Astrocyte of the spinal cord (primary cell): ENCODE measurements around the gene IL2RA.
"Not testable (repeated sequence)": the region's sequence is repeated elsewhere in the genome, so short reads cannot be mapped to it uniquely, and the experiment has no call there.

ENCODE experiments used
- DNase-seq: peaks from one replicate; pipeline ENCODE4 v3.0.0; 2011; ENCODE audit warnings: low read depth, low spot score
- H3K4me3 ChIP-seq: 2 replicates; pipeline ENCODE4 v1.5.1; 2011; ENCODE audit warnings: low read depth, mild to moderate bottlenecking, low read length, moderate library complexity
- in situ Hi-C: cut with HindIII; loops from 2 replicates; pipeline ENCODE4 v1.10.0; 2017; ENCODE audit warnings: low sequenced_read_pairs
- TF ChIP-seq, protein P1 (sequence below): IDR thresholded peaks from 2 replicates; pipeline ENCODE4 v1.5.1; 2012; ENCODE audit warnings: low read depth, mild to moderate bottlenecking, low read length, inconsistent platforms

The IL2RA gene

DNA sequence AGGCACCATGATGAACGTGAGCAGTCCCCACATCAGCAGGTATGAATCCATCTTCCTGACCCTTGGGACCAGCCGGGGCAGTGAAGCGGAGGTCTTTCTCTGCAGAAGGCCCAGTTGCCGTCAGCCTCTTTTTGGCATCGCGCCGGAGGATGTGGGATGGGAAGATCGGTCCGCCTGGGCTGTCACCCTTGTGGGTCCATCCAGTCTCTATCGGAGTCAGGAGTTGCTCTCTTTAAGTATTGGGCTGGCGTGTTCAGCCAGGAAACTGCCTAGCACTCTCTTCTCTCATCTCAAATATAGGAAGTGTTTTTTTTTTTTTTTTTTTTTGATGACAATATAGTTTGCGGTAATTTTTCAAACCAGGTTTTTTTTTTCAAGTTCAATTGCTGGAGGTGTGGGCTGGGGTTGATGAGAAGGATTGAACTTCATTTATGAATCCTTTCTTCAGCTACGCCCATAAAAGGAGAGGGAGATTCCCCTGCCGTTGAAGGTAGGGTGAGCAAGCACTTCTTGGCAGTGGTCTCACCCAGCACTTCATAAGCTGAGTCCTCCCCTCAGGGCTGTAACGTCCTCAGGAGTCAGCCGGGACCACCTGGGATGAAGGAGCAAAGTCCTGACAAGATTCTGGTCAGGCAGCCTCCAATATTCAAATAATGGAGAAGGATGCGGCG, at the start of gene IL2RA:
Gene IL2RA, minus strand, starts transcription at position 267 of the 671 bp plus-strand sequence. Its CDS starts 216 bp downstream, at position 51.
- TF ChIP-seq, protein P1, sequence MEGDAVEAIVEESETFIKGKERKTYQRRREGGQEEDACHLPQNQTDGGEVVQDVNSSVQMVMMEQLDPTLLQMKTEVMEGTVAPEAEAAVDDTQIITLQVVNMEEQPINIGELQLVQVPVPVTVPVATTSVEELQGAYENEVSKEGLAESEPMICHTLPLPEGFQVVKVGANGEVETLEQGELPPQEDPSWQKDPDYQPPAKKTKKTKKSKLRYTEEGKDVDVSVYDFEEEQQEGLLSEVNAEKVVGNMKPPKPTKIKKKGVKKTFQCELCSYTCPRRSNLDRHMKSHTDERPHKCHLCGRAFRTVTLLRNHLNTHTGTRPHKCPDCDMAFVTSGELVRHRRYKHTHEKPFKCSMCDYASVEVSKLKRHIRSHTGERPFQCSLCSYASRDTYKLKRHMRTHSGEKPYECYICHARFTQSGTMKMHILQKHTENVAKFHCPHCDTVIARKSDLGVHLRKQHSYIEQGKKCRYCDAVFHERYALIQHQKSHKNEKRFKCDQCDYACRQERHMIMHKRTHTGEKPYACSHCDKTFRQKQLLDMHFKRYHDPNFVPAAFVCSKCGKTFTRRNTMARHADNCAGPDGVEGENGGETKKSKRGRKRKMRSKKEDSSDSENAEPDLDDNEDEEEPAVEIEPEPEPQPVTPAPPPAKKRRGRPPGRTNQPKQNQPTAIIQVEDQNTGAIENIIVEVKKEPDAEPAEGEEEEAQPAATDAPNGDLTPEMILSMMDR = no peak
- H3K4me3 ChIP-seq = no peak within 1 kb of the TSS
- no peak for DNase-seq
- in situ Hi-C loops = no loop called here

GRCh38 chr10:6110136-6110535, 48.0 kb upstream of the IL2RA start:
- no peak overlapping the region for H3K4me3 ChIP-seq
- TF ChIP-seq, protein P1 = no peak
- in situ Hi-C loops = no loop called here
- no peak for DNase-seq

- in situ Hi-C loops = no loop called here
- TF ChIP-seq, protein P1 = no peak
- H3K4me3 ChIP-seq = no peak overlapping the region
- DNase-seq = no peak
Measured at GRCh38 chr10:6109444-6109775, 47.2 kb upstream of the IL2RA start.

DNA sequence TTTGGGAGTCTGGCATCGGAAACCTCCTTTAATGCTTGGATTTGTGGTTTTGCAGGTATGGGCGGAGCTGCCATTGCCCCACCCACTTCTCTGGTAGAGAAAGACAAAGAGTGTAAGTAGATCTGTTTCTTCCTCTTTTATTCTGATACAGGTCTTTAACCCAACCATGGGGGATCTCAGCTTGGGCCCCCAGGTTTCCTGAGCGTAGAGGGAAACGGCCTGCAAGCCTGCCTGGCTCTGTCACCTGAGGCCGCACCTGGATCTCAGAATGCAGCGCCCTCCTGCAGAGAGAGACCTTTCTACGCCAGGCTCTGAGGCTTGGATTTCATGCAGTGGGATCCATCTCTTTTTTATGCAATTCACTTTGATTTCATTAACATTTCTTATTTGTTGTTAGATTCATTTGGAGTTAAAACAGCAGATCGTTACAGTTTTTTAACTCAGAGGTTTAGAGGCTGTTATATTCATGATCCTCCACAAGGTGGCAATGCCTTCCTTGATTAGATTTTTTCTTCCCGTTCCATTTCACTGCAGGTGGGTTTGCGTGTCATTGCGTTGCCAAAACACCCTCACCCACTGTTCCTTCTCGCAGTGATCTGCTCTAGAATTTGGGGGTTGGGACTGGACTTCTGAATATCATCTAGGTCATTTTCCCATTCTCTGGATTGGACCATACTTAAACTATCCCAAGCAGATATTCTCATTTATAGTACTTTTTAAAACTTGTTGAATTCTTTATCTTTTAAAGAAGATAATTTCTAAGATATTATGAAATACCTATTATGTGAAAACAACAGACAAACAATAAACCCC, 46.7 kb upstream of the IL2RA start:
- in situ Hi-C loops = no loop called here
- TF ChIP-seq, protein P1 = peak; percentile 58
- H3K4me3 ChIP-seq = no peak overlapping the region
- peak; percentile 58 for DNase-seq

GRCh38 chr10:6108072-6108471, 45.9 kb upstream of the IL2RA start:
- DNase-seq = no peak
- TF ChIP-seq, protein P1 = no peak
- H3K4me3 ChIP-seq = no peak overlapping the region
- in situ Hi-C loops = no loop called here

DNA sequence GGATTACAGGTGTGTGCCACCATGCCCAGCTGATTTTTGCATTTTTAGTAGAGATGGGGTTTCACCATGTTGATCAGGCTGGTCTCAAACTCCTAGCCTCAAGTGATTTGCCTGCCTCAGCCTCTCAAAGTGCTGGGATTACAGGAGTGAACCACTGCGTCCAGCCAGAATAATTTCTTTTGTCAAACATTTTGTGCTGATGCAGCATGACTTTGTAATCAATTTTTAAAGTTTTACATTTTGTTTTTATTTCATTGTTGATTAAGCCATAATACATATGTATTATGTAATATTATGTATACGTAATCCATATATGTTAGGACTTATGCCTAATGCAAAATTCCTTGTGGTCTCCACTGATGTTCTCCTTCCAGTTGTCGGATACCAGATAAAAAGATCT, 45.4 kb upstream of the IL2RA start:
- DNase-seq, in situ Hi-C loops, H3K4me3 ChIP-seq: not testable (repeated sequence)

- TF ChIP-seq, protein P1 = no peak
- no peak for DNase-seq
- no peak overlapping the region for H3K4me3 ChIP-seq
- in situ Hi-C loops = no loop called here
Measured at GRCh38 chr10:6103591-6103990, 41.4 kb upstream of the IL2RA start.
